ENCODE results near the gene DPP8. TPM values are rescaled to one million over a fixed set of nuclear protein-coding genes. Genes with fewer than 3 reads are reported as not detected.
"Not testable (repeated sequence)": the region's sequence is repeated elsewhere in the genome, so short reads cannot be mapped to it uniquely, and the experiment has no call there.

The DPP8 gene
- total and polyA plus RNA-seq, 3 experiments from 2014 or later = 31.1 to 52.9 (median 33.8) TPM

DNA sequence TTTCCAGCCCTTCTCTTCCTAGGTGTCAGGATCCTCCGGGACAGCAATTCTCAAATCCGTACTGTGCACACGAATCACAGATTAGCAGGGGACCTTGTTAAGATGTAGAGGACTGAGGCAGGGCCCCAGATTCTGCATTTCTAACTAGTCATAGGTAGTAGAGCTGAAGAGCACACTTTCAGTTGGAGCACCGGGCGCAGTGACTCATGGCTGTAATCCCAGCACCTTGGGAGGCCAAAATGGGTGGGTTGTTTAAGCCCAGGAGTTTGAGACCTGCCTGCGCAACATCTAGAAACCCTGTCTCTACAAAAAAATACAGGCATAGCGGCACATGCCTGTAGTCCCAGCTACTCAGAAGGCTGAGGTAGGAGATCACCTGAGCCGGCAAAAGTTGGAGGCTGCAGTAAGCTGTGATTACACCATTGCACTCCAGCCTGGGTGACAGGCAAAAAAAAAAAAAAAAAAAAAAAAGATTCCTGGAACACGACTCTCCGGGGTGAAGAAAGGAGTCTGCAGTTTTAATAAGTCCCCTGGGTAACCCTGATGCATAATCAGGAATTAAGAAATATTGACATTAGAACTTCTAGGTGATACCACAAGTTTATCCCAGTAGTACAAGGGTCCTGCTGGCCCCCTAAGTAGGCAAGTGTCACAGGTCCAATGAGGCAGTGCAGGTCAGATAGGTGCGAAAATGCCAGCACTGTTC lies 118.3 kb downstream of the DPP8 start:
- CTCF ChIA-PET = interaction anchor here (0.6 to 2.0 kb wide), 5 partner anchors 8 to 80 kb away, joined by 3 to 6 read pairs (median 4); no protein-coding TSS in a partner anchor

GRCh38 chr15:65398486-65398885 lies 119.0 kb downstream of the DPP8 start:
- DNase-seq; H3K9me3 Mint-ChIP-seq; H3K27ac ChIP-seq (ENCODE audit: low read depth, low read length); H3K36me3 ChIP-seq (ENCODE audit: insufficient read depth, low read length); H3K4me1 ChIP-seq (ENCODE audit: insufficient read depth, low read length); H3K4me3 Mint-ChIP-seq; H3K4me3 ChIP-seq (ENCODE audit: low read length); H3K36me3 Mint-ChIP-seq; POLR2A ChIA-PET; H3K9me3 ChIP-seq (ENCODE audit: low read length); H3K27ac Mint-ChIP-seq: not testable (repeated sequence)
- H3K4me1 Mint-ChIP-seq = peaks cover 2 to 11% (median 5%) of the 10 kb centered on the region in 3 donors
- CTCF ChIA-PET = interaction anchor here (0.7 to 1.4 kb wide), 2 partner anchors 13 to 101 kb away, joined by 3 read pairs; no protein-coding TSS in a partner anchor
- H3K27me3 Mint-ChIP-seq = peaks cover 42 to 73% of the 10 kb centered on the region in 2 donors
- H3K27me3 ChIP-seq (ENCODE audit: insufficient read depth, low read length, poor library complexity, severe bottlenecking) = peaks cover 28% of the 10 kb centered on the region

More for the DNA sequence above, 118.3 kb downstream of the DPP8 start:
- H3K36me3 Mint-ChIP-seq = no peaks in the 10 kb centered on the region
- peaks cover 2 to 11% (median 5%) of the 10 kb centered on the region in 3 donors for H3K4me1 Mint-ChIP-seq
- POLR2A ChIA-PET = no interaction called here
- no peak overlapping the region for H3K27ac Mint-ChIP-seq
- H3K4me3 ChIP-seq (ENCODE audit: low read length) = no peak overlapping the region
- H3K36me3 ChIP-seq (ENCODE audit: insufficient read depth, low read length) = no peaks in the 10 kb centered on the region
- H3K27me3 Mint-ChIP-seq = peaks cover 45 to 73% of the 10 kb centered on the region in 2 donors
- H3K4me3 Mint-ChIP-seq = no peak overlapping the region
- H3K4me1 ChIP-seq (ENCODE audit: insufficient read depth, low read length) = no peaks in the 10 kb centered on the region
- H3K27me3 ChIP-seq (ENCODE audit: insufficient read depth, low read length, poor library complexity, severe bottlenecking) = peaks cover 28% of the 10 kb centered on the region
- H3K27ac ChIP-seq (ENCODE audit: low read depth, low read length) = no peak overlapping the region
- no peaks in the 10 kb centered on the region for H3K9me3 ChIP-seq (ENCODE audit: low read length)
- no peak for DNase-seq
- no peaks in the 10 kb centered on the region for H3K9me3 Mint-ChIP-seq

DNA sequence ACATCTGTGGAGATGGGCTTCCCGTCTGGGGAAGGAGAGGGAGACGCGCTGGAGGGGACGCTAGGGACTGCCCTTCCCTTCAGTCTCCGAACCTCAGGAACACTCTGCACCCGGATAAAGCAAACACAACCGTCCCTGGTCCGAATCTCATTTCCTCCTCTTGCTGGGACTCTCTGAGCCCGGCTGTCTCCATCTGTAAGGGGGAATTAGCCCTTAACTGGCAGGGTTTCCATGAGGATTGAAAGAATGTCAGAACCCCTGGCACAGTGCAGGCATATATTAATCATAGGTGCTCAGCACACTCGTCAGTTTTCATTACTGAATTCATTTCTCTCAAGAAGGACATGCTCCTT lies 120.5 kb downstream of the DPP8 start:
- H3K9me3 ChIP-seq (ENCODE audit: low read length) = no peaks in the 10 kb centered on the region
- no peaks in the 10 kb centered on the region for H3K36me3 ChIP-seq (ENCODE audit: insufficient read depth, low read length)
- peaks cover 50 to 77% of the 10 kb centered on the region in 2 donors for H3K27me3 Mint-ChIP-seq
- H3K27ac ChIP-seq (ENCODE audit: low read depth, low read length) = no peak overlapping the region
- H3K9me3 Mint-ChIP-seq = no peaks in the 10 kb centered on the region
- no peak for DNase-seq
- peaks cover 28% of the 10 kb centered on the region for H3K27me3 ChIP-seq (ENCODE audit: insufficient read depth, low read length, poor library complexity, severe bottlenecking)
- no peak overlapping the region for H3K27ac Mint-ChIP-seq
- peaks cover 2 to 11% (median 5%) of the 10 kb centered on the region in 3 donors for H3K4me1 Mint-ChIP-seq
- no peaks in the 10 kb centered on the region for H3K4me1 ChIP-seq (ENCODE audit: insufficient read depth, low read length)
- no peaks in the 10 kb centered on the region for H3K36me3 Mint-ChIP-seq
- peak overlapping the region in 3 of 7 donors; percentile 12 to 47 (median 39) for H3K4me3 Mint-ChIP-seq
- ChIA-PET CTCF (no interaction called here), POLR2A (no interaction called here)
- H3K4me3 ChIP-seq (ENCODE audit: low read length) = no peak overlapping the region

DNA sequence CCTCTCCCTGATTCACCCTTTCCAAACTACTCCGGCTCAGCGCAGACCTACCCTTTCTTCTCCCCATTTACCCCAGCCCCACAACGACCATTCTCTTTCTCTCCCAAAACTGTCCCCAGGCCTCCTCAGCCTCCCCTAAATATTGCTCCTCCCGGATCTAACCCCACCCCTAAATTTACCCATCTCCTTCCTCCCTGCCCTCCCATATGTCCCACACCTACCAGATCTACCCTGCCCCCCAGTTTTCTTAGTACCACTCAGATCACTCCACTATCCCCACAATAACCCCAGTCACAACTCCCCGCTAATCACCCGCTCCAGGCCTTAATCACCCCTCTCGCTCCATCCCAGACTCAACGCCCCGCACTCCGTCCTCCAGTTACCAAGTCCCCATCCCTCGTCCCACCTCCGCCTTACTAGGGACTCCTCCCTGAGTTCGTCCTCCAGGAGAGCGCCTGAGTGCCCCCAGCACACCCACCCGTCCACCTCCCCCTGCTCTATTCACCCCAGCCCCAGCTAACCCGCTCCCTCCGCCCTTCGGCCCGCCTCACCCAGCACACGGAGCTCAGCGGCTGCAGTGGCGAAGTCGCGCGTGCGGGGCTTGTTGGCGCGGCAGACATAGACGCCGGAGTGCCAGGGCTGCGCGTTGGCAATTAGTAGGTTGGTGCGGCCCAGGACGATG lies 121.1 kb downstream of the DPP8 start:
- no peaks in the 10 kb centered on the region for H3K36me3 ChIP-seq (ENCODE audit: insufficient read depth, low read length)
- Mint-ChIP-seq H3K9me3 (no peaks in the 10 kb centered on the region), H3K4me1 (peaks cover 2 to 11% (median 5%) of the 10 kb centered on the region in 3 donors), H3K27ac (no peak overlapping the region), H3K27me3 (peaks cover 52 to 77% of the 10 kb centered on the region in 2 donors), H3K4me3 (peak overlapping the region in 1 of 7 donors; percentile 14), H3K36me3 (no peaks in the 10 kb centered on the region)
- H3K4me3 ChIP-seq (ENCODE audit: low read length) = no peak overlapping the region
- H3K27me3 ChIP-seq (ENCODE audit: insufficient read depth, low read length, poor library complexity, severe bottlenecking) = peaks cover 28% of the 10 kb centered on the region
- ChIA-PET POLR2A (no interaction called here), CTCF (no interaction called here)
- no peaks in the 10 kb centered on the region for H3K9me3 ChIP-seq (ENCODE audit: low read length)
- DNase-seq = no peak
- no peaks in the 10 kb centered on the region for H3K4me1 ChIP-seq (ENCODE audit: insufficient read depth, low read length)
- no peak overlapping the region for H3K27ac ChIP-seq (ENCODE audit: low read depth, low read length)

- H3K9me3 ChIP-seq (ENCODE audit: low read length) = no peaks in the 10 kb centered on the region
- peaks cover 28% of the 10 kb centered on the region for H3K27me3 ChIP-seq (ENCODE audit: insufficient read depth, low read length, poor library complexity, severe bottlenecking)
- Mint-ChIP-seq H3K9me3 (no peaks in the 10 kb centered on the region), H3K36me3 (no peaks in the 10 kb centered on the region), H3K4me1 (peaks cover 2 to 11% (median 5%) of the 10 kb centered on the region in 3 donors), H3K27me3 (peaks cover 51 to 71% of the 10 kb centered on the region in 2 donors), H3K4me3 (no peak overlapping the region), H3K27ac (peak overlapping the region in 1 of 8 donors; percentile 55)
- H3K27ac ChIP-seq (ENCODE audit: low read depth, low read length) = no peak overlapping the region
- H3K36me3 ChIP-seq (ENCODE audit: insufficient read depth, low read length) = no peaks in the 10 kb centered on the region
- no peaks in the 10 kb centered on the region for H3K4me1 ChIP-seq (ENCODE audit: insufficient read depth, low read length)
- no peak for DNase-seq
- no peak overlapping the region for H3K4me3 ChIP-seq (ENCODE audit: low read length)
- CTCF ChIA-PET = interaction anchor here (0.9 to 1.6 kb wide), 2 partner anchors 10 to 77 kb away, joined by 5 read pairs; no protein-coding TSS in a partner anchor
- POLR2A ChIA-PET = no interaction called here
These were observed 121.8 kb downstream of the DPP8 start for GRCh38 chr15:65395567-65396202.

DNA sequence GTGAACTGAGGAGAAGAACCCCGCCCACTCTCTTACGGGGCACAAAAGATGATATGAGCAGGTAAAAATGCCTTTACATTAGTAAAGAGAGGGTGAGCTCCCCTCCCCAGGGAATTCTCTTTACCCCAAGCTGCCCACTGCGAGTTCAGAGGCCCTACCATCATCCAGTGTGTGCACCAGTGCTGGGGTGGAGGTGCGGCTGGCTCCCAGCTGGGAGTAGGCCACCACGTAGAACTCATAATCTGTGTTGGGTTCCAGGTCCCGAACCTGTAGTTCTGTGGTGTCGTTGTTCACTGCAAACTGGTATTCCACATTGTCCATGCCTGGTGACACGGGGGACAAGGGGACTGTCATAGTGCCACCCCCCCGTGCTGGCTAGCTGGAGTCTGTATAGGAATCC lies 122.6 kb downstream of the DPP8 start:
- Histone ChIP-seq H3K4me3 (ENCODE audit: low read length) (no peak overlapping the region), H3K36me3 (ENCODE audit: insufficient read depth, low read length) (no peaks in the 10 kb centered on the region), H3K27ac (ENCODE audit: low read depth, low read length) (no peak overlapping the region), H3K27me3 (ENCODE audit: insufficient read depth, low read length, poor library complexity, severe bottlenecking) (peaks cover 28% of the 10 kb centered on the region), H3K9me3 (ENCODE audit: low read length) (no peaks in the 10 kb centered on the region), H3K4me1 (ENCODE audit: insufficient read depth, low read length) (no peaks in the 10 kb centered on the region)
- no peak overlapping the region for H3K4me3 Mint-ChIP-seq
- H3K36me3 Mint-ChIP-seq = no peaks in the 10 kb centered on the region
- peaks cover 2 to 11% (median 5%) of the 10 kb centered on the region in 3 donors for H3K4me1 Mint-ChIP-seq
- no peaks in the 10 kb centered on the region for H3K9me3 Mint-ChIP-seq
- POLR2A ChIA-PET = no interaction called here
- DNase-seq = no peak
- H3K27me3 Mint-ChIP-seq = peaks cover 45 to 67% of the 10 kb centered on the region in 2 donors
- peak overlapping the region in 1 of 8 donors; percentile 55 for H3K27ac Mint-ChIP-seq
- CTCF ChIA-PET = interaction anchor here (0.8 to 1.6 kb wide), 3 partner anchors 10 to 76 kb away, joined by 3 to 5 read pairs (median 5); no protein-coding TSS in a partner anchor

DNA sequence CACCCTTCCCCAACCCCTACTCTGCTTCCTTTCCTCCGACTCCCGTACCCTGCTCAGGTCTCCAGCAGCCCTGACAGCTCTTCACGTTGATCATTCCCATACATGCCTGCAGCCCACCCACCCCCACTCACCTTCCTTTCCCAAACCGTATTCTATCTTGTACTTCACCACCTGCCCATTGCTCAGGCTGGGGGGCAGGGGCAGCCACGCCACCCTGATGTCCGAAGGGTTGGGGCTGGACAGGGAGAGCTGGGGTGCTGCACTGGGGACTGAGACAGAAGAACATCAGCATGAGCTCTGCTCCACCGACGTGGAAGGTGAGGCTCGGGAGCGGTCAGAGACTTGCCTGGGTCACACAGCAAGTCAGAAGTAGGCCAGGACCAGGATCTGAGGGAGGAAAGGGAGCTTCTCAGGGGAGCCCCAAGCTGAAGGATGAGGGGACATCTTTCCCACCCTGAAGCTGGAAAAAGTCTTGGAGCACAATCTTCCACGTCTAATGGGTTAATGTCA lies 123.2 kb downstream of the DPP8 start:
- H3K9me3 Mint-ChIP-seq = no peaks in the 10 kb centered on the region
- peaks cover 45 to 67% of the 10 kb centered on the region in 2 donors for H3K27me3 Mint-ChIP-seq

More for the DNA sequence above, 123.2 kb downstream of the DPP8 start:
- ChIA-PET CTCF (interaction anchor here (0.8 to 1.6 kb wide), 3 partner anchors 9 to 75 kb away, joined by 3 to 7 read pairs (median 5); no protein-coding TSS in a partner anchor), POLR2A (no interaction called here)
- peaks cover 28% of the 10 kb centered on the region for H3K27me3 ChIP-seq (ENCODE audit: insufficient read depth, low read length, poor library complexity, severe bottlenecking)
- H3K27ac ChIP-seq (ENCODE audit: low read depth, low read length) = no peak overlapping the region
- H3K4me3 ChIP-seq (ENCODE audit: low read length) = no peak overlapping the region
- Mint-ChIP-seq H3K36me3 (no peaks in the 10 kb centered on the region), H3K27ac (no peak overlapping the region), H3K4me3 (no peak overlapping the region), H3K4me1 (peaks cover 2 to 11% (median 5%) of the 10 kb centered on the region in 3 donors)
- DNase-seq = no peak
- H3K36me3 ChIP-seq (ENCODE audit: insufficient read depth, low read length) = no peaks in the 10 kb centered on the region
- H3K4me1 ChIP-seq (ENCODE audit: insufficient read depth, low read length) = no peaks in the 10 kb centered on the region
- no peaks in the 10 kb centered on the region for H3K9me3 ChIP-seq (ENCODE audit: low read length)

All from CD8-positive, alpha-beta memory T cell (primary cell).